Transverse colon (tissue), 4 donors: ENCODE measurements around the gene HDGFL3.

Experiments
- CTCF ChIP-seq, 5 experiments: fragments of 200-600 bp in 3 of 5; fragments of 450-650 bp in 2 of 5; sonication (generic) in 3 of 5; IDR thresholded peaks; 1 replicate in 2 of 5; 2 replicates in 3 of 5; pipeline ENCODE4 v1.5.1; 2016 to 2017; ENCODE audit warnings: antibody characterized with exemption in 5 of 5, inconsistent platforms in 3 of 5, mild to moderate bottlenecking in 2 of 5, moderate library complexity in 1 of 5
- EP300 ChIP-seq: sonication (generic); formaldehyde crosslinking; IDR thresholded peaks from one replicate; pipeline ENCODE4 v1.6.1; 2017; ENCODE audit warnings: antibody characterized with exemption, low read depth
- POLR2A ChIP-seq: fragments of 450-650 bp; IDR thresholded peaks from one replicate; pipeline ENCODE4 v1.6.1; 2016; ENCODE audit warnings: antibody characterized with exemption, mild to moderate bottlenecking, moderate library complexity
- POLR2AphosphoS5 ChIP-seq, 3 donors: sonication (generic); formaldehyde crosslinking; IDR thresholded peaks; one replicate each; pipeline ENCODE4 v1.6.1; 2016; ENCODE audit warnings: antibody characterized with exemption in 3 of 3

DNA sequence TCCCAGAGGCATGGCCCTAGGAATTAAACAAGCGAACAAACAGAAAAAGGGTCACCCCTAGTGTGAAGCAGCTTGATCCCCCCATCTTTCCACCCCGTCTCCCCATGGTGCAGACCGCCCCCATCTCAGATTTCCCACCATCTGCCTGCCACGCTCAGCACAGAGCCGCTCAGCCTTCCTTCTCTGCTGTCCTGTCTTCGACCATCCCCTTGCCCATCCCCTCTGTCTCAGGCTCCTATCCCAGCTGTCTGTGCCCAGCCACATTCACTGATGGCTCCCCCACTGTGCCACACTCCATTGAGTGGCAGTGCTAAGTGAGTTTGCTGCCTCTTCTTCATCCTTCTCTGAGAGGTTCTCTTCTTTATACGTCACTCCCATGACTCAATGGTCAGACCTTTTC is 128.9 kb downstream of the HDGFL3 start:
- TF ChIP-seq CTCF (IDR thresholded peaks at IDR 0.05) (no peak), POLR2A (no peak), POLR2AphosphoS5 (IDR thresholded peaks at IDR 0.05) (no peak), EP300 (no peak)
